ENCODE results near the gene SCAANT1.

DNA sequence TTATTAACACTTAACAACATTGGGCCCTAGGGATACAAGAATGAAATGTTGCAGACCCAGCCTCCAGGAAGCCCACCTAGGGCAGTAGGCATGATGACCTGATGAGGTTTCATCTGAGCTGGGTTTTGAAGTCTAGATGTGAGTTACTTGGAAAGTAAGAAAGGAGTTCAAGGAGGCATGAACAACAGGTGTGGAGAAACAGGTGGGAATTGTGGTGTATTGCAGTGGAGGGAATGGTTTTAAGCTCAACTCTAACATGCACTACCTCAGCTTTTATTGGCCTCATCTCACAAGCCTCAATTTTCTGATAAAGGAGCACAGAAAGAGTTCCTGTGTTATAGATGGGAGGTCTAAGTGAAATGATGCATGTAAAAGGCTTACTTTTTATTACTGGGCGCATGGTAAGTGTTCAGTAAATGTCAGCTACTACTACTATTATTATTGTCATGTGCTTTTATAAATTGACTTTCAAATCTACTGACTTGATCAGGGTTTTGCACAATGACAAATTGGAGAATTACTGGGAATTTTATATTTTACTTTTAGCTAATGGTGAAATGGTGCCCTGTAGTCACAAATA, 19.3 kb downstream of the SCAANT1 start:
- TF ChIP-seq RAD21 (IDR thresholded peaks at IDR 0.05): no peak
- TF ChIP-seq SP1 (IDR thresholded peaks at IDR 0.05): no peak
- TF ChIP-seq, protein P1, sequence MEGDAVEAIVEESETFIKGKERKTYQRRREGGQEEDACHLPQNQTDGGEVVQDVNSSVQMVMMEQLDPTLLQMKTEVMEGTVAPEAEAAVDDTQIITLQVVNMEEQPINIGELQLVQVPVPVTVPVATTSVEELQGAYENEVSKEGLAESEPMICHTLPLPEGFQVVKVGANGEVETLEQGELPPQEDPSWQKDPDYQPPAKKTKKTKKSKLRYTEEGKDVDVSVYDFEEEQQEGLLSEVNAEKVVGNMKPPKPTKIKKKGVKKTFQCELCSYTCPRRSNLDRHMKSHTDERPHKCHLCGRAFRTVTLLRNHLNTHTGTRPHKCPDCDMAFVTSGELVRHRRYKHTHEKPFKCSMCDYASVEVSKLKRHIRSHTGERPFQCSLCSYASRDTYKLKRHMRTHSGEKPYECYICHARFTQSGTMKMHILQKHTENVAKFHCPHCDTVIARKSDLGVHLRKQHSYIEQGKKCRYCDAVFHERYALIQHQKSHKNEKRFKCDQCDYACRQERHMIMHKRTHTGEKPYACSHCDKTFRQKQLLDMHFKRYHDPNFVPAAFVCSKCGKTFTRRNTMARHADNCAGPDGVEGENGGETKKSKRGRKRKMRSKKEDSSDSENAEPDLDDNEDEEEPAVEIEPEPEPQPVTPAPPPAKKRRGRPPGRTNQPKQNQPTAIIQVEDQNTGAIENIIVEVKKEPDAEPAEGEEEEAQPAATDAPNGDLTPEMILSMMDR (IDR thresholded peaks at IDR 0.05; ENCODE audit: low read depth, low read length, missing input control): no peak

All from liver (tissue), 3 donors.